ENCODE results near the gene RHOF. TPM values are rescaled to one million over a fixed set of nuclear protein-coding genes. Genes with fewer than 3 reads are reported as not detected.

RHOF gene
- total and polyA plus RNA-seq, 2 of the 13 experiments (the other 11 are each of a cell fraction or from before 2014, with no cell fraction given), result 14.6 to 32.2 TPM

DNA sequence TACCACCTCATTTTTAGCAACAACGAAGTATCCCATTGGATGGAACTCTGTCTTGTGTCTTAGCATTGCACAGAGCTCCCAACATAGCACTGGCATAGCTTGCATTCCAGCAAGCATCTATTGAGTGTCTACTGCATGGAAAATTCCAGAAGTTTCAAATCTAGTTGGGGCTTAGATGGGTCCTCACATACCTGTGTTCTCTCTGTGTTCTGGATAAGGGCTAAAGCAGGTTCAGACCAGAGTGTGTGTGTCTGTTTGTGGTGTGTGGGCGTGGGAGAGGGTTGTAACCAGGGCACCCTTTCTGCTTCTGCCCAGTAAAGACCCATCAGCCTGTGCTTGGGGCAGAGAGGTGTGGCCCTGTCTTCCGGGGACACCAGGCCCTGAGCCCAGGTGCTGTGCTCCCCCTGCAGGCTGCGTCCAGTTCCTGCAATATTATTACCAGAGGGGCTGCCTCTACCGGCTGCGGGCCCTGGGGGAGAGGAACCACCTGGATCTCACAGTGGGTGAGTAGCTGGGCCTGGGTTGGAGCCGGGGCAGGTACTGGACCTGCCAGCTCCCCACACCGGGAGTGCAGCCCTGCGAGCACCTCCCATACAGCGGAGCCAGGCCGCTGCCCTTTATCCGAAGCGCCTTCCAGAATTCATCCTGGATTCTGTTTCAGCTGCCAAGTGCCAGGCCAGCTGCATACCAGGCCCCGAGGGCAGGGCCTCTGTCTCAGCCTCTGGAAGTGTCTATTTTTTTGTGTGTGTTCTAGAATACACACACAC lies 20.3 kb downstream of the RHOF start (continued):
- TF ChIP-seq, protein P1, sequence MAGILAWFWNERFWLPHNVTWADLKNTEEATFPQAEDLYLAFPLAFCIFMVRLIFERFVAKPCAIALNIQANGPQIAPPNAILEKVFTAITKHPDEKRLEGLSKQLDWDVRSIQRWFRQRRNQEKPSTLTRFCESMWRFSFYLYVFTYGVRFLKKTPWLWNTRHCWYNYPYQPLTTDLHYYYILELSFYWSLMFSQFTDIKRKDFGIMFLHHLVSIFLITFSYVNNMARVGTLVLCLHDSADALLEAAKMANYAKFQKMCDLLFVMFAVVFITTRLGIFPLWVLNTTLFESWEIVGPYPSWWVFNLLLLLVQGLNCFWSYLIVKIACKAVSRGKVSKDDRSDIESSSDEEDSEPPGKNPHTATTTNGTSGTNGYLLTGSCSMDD (CRISPR knock-in tag; IDR thresholded peaks at IDR 0.05), result no peak
- TF ChIP-seq IKZF4 (CRISPR knock-in tag; IDR thresholded peaks at IDR 0.05; ENCODE audit: borderline replicate concordance, low read depth, not compliant biosample characterization), result no peak
- 0 out of 2 replicates have a peak, but pooled peaks have one; percentile 33 for TF ChIP-seq TSC22D2 (CRISPR knock-in tag; IDR thresholded peaks at IDR 0.05; ENCODE audit: borderline replicate concordance)
- TF ChIP-seq JUND (CRISPR knock-in tag; IDR thresholded peaks at IDR 0.05), result no peak
- TF ChIP-seq ARNT2 (CRISPR knock-in tag; IDR thresholded peaks at IDR 0.05; ENCODE audit: low read depth), result 0 out of 2 replicates have a peak, but pooled peaks have one; percentile 50
- no peak for TF ChIP-seq ZNF180 (CRISPR knock-in tag; IDR thresholded peaks at IDR 0.05; ENCODE audit: borderline replicate concordance, low read depth)
- TF ChIP-seq ZNF501 (CRISPR knock-in tag; IDR thresholded peaks at IDR 0.05), result peak; percentile 13; the same call in 1 of the 2 replicates
- TF ChIP-seq KMT2A (CRISPR knock-in tag; IDR thresholded peaks at IDR 0.05), result no peak
- TF ChIP-seq, protein P2, sequence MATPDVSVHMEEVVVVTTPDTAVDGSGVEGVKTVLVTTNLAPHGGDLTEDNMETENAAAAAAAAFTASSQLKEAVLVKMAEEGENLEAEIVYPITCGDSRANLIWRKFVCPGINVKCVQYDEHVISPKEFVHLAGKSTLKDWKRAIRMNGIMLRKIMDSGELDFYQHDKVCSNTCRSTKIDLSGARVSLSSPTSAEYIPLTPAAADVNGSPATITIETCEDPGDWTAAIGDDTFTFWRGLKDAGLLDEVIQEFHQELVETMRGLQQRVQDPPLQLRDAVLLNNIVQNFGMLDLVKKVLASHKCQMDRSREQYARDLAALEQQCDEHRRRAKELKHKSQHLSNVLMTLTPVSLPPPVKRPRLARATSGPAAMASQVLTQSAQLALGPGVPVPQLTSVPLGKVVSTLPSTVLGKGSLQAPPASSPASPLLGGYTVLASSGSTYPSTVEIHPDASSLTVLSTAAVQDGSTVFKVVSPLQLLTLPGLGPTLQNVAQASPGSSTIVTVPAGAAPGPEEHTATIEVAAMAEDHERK (CRISPR knock-in tag; IDR thresholded peaks at IDR 0.05; ENCODE audit: low read depth), result no peak
- TF ChIP-seq GATAD1 (CRISPR knock-in tag; IDR thresholded peaks at IDR 0.05), result peak; percentile 35; the same call in 1 of the 2 replicates
- peak; percentile 35; the same call in 1 of the 2 replicates for TF ChIP-seq ZNF788 (CRISPR knock-in tag; IDR thresholded peaks at IDR 0.05; ENCODE audit: borderline replicate concordance)
- no peak for TF ChIP-seq CC2D1A (CRISPR knock-in tag; IDR thresholded peaks at IDR 0.05)
- TF ChIP-seq, protein P3, sequence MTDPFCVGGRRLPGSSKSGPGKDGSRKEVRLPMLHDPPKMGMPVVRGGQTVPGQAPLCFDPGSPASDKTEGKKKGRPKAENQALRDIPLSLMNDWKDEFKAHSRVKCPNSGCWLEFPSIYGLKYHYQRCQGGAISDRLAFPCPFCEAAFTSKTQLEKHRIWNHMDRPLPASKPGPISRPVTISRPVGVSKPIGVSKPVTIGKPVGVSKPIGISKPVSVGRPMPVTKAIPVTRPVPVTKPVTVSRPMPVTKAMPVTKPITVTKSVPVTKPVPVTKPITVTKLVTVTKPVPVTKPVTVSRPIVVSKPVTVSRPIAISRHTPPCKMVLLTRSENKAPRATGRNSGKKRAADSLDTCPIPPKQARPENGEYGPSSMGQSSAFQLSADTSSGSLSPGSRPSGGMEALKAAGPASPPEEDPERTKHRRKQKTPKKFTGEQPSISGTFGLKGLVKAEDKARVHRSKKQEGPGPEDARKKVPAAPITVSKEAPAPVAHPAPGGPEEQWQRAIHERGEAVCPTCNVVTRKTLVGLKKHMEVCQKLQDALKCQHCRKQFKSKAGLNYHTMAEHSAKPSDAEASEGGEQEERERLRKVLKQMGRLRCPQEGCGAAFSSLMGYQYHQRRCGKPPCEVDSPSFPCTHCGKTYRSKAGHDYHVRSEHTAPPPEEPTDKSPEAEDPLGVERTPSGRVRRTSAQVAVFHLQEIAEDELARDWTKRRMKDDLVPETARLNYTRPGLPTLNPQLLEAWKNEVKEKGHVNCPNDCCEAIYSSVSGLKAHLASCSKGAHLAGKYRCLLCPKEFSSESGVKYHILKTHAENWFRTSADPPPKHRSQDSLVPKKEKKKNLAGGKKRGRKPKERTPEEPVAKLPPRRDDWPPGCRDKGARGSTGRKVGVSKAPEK (CRISPR knock-in tag; IDR thresholded peaks at IDR 0.05; ENCODE audit: borderline replicate concordance), result no peak
- no peak for TF ChIP-seq ZNF775 (CRISPR knock-in tag; IDR thresholded peaks at IDR 0.05; ENCODE audit: borderline replicate concordance)
- TF ChIP-seq, protein P4, sequence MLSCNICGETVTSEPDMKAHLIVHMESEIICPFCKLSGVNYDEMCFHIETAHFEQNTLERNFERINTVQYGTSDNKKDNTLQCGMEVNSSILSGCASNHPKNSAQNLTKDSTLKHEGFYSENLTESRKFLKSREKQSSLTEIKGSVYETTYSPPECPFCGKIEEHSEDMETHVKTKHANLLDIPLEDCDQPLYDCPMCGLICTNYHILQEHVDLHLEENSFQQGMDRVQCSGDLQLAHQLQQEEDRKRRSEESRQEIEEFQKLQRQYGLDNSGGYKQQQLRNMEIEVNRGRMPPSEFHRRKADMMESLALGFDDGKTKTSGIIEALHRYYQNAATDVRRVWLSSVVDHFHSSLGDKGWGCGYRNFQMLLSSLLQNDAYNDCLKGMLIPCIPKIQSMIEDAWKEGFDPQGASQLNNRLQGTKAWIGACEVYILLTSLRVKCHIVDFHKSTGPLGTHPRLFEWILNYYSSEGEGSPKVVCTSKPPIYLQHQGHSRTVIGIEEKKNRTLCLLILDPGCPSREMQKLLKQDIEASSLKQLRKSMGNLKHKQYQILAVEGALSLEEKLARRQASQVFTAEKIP (CRISPR knock-in tag; IDR thresholded peaks at IDR 0.05; ENCODE audit: borderline replicate concordance), result no peak
- TF ChIP-seq, protein P5, sequence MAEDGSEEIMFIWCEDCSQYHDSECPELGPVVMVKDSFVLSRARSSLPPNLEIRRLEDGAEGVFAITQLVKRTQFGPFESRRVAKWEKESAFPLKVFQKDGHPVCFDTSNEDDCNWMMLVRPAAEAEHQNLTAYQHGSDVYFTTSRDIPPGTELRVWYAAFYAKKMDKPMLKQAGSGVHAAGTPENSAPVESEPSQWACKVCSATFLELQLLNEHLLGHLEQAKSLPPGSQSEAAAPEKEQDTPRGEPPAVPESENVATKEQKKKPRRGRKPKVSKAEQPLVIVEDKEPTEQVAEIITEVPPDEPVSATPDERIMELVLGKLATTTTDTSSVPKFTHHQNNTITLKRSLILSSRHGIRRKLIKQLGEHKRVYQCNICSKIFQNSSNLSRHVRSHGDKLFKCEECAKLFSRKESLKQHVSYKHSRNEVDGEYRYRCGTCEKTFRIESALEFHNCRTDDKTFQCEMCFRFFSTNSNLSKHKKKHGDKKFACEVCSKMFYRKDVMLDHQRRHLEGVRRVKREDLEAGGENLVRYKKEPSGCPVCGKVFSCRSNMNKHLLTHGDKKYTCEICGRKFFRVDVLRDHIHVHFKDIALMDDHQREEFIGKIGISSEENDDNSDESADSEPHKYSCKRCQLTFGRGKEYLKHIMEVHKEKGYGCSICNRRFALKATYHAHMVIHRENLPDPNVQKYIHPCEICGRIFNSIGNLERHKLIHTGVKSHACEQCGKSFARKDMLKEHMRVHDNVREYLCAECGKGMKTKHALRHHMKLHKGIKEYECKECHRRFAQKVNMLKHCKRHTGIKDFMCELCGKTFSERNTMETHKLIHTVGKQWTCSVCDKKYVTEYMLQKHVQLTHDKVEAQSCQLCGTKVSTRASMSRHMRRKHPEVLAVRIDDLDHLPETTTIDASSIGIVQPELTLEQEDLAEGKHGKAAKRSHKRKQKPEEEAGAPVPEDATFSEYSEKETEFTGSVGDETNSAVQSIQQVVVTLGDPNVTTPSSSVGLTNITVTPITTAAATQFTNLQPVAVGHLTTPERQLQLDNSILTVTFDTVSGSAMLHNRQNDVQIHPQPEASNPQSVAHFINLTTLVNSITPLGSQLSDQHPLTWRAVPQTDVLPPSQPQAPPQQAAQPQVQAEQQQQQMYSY (CRISPR knock-in tag; IDR thresholded peaks at IDR 0.05), result no peak
- no peak for TF ChIP-seq ZBTB8A (CRISPR knock-in tag; IDR thresholded peaks at IDR 0.05; ENCODE audit: borderline replicate concordance, low read depth)

Data from HepG2 (cell line).